Measurements from ENCODE around the gene INCA1. TPM values are rescaled to one million over a fixed set of nuclear protein-coding genes. Genes with fewer than 3 reads are reported as not detected.
A peak's percentile ranks its signal among the peaks of the same experiment; 100 is the strongest.
"Not testable (repeated sequence)": the region's sequence is repeated elsewhere in the genome, so short reads cannot be mapped to it uniquely, and the experiment has no call there.

INCA1 gene
- total RNA-seq, result 0.31 TPM

- peak; percentile 88 for DNase-seq
Observed at GRCh38 chr17:4997302-4998026, at the start of gene INCA1, which contains the start of gene KIF1C. Gene INCA1 (minus strand): TSS chr17:4997522. CDS start chr17:4994437, 3,085 bp downstream. Gene KIF1C (plus strand): TSS chr17:4997950. CDS start chr17:5000247, 2,297 bp downstream.

GRCh38 chr17:5045496-5045895 is 48.2 kb upstream of the INCA1 start:
- DNase-seq, result no peak

- no peak for DNase-seq
Observed at GRCh38 chr17:5044630-5045029, 47.3 kb upstream of the INCA1 start.

GRCh38 chr17:5043524-5043923 is 46.2 kb upstream of the INCA1 start:
- no peak for DNase-seq

- no peak for DNase-seq
Observed at GRCh38 chr17:5042157-5043022, 45.1 kb upstream of the INCA1 start.

- DNase-seq, result no peak
Observed at GRCh38 chr17:5035315-5035714, 38.0 kb upstream of the INCA1 start, which contains the start of gene SLC52A1. Gene SLC52A1 (minus strand): TSS chr17:5035426. CDS start chr17:5034606, 820 bp downstream.

- DNase-seq, result no peak
Observed at GRCh38 chr17:5034651-5035050, 37.3 kb upstream of the INCA1 start.

GRCh38 chr17:5034063-5034462 is 36.7 kb upstream of the INCA1 start:
- no peak for DNase-seq

- no peak for DNase-seq
Observed at GRCh38 chr17:5033352-5034015, 36.2 kb upstream of the INCA1 start.

GRCh38 chr17:5032865-5033264 is 35.5 kb upstream of the INCA1 start:
- no peak for DNase-seq

GRCh38 chr17:5031365-5032082 is 34.2 kb upstream of the INCA1 start:
- peak; percentile 52 for DNase-seq

- DNase-seq, result not testable (repeated sequence)
Observed at GRCh38 chr17:5030168-5030567, 32.8 kb upstream of the INCA1 start.

- DNase-seq, result no peak
Observed at GRCh38 chr17:5027916-5028315, 30.6 kb upstream of the INCA1 start.

- no peak for DNase-seq
Observed at GRCh38 chr17:5027299-5027698, 30.0 kb upstream of the INCA1 start.

GRCh38 chr17:5024604-5025003 is 27.3 kb upstream of the INCA1 start:
- DNase-seq, result no peak

- DNase-seq, result no peak
Observed at GRCh38 chr17:5023588-5024147, 26.3 kb upstream of the INCA1 start.

- no peak for DNase-seq
Observed at GRCh38 chr17:5022171-5022711, 24.9 kb upstream of the INCA1 start.

- no peak for DNase-seq
Observed at GRCh38 chr17:5020502-5021023, 23.2 kb upstream of the INCA1 start.

GRCh38 chr17:5019475-5019956 is 22.2 kb upstream of the INCA1 start:
- no peak for DNase-seq

- no peak for DNase-seq
Observed at GRCh38 chr17:5014357-5014756, 17.0 kb upstream of the INCA1 start.

- no peak for DNase-seq
Observed at GRCh38 chr17:5011928-5012327, 14.6 kb upstream of the INCA1 start.
